GM18519 (cell line): Measurements from ENCODE around the gene CDH18.

Experiments used
- ATAC-seq: cut with Tn5 transposase; IDR thresholded peaks from one replicate; pipeline ENCODE4 v1.9.1; 2021; ENCODE audit warnings: mild to moderate bottlenecking, moderate library complexity; ENCODE audit not compliant: unreplicated experiment, low FRiP score

Gene CDH18

DNA sequence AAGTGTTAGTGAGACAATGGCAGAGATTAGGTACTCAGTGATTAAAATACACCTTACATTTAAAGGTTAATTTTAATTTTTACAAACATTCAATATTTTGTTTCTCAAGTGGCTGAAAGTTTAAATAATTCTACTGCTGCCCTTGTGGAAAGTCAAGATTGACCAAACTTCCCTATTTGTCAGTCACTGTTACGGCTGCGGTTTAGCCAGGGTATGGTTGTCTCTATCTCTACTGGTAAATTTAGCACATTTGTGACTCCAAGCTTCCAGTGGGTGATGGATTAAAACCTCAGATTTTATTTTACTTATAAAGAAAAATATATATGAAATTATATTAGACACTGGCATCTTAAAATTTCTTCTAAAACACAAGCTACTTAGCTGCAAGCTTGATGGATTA is 368.4 kb downstream of the CDH18 start:
- ATAC-seq: no peak

DNA sequence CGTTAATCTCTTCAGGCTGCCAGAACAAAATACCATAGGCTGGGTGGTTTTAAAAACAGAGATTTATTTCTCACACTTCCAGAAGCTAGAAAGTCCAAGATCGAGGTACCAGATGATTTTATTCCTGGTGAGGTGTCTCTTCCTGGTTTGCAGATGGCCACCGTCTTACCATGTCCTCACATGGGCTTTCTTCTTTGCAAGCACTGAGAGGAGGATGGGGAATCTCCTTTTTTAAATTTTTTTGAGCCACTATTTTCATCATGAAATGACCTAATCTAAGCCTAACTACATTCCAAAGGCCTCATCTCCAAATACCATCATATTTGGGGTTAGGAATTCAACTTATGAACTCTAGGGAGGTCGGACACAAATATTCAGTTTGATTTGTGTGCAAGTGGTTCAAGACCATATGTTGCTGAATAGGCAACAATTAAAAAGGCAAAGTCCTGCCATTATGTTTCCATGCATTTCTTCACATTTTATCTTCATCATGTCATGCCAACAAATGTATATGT is 371.2 kb downstream of the CDH18 start:
- ATAC-seq: no peak

DNA sequence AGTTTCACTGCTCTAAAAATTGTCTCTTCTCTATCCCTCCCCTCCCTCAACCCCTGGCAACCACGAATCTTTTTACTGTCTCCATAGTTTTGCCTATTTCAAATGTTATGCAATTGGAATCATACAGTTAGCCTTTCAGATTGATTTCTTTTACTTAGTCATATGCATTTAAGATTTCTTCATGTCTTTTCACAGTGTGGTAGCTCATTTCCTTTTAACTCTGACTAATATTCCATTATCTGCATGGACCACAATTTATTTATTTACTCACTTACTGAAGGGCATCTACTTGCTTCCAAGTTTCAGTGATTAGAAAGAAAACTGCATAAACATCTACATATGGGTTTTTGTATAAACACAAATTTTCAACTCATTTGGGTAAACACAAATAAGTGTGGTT is 372.3 kb downstream of the CDH18 start:
- ATAC-seq: no peak

DNA sequence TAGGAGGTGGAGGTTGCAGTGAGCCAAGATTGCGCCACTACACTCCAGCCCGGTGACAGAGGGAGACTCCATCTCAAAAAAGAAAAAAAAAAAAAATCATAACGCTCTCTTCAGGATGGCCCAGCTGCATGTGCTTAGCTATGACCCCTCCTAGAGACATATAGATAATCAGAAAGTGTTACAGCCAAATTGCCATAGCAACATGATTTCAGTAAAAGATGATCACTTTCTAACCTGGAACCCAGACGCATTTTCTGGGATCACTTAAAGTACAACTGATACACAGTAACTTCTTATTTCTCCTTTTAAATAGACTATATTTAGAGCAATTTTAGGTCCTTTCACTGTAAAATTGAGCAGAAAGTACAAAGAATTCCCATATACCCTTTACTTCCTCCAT is 372.9 kb downstream of the CDH18 start:
- no peak for ATAC-seq

DNA sequence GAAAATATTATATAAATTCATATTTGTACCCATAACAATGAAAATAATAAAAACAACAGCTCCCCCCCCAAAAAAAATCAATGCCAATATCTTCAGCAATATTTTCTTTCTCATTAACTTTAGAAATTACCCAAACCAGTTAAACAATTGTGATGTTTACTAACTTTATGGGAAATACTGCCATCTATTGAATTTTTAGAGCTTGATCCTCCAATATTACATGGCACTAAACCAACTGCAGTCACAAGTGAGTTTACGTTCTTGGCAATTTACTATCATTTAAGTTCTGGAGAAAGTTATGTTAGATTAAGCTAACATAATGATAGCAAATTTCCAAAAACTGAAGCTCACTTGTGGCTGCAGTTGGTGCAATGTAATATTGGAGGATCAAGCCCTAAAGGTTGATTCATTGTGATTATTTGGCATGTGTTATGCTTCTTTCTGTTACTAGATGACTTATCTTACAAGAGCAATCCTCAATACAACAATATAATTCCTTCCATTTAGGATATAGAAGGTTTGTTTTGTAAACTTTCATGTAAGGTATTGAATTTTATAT is 379.5 kb downstream of the CDH18 start:
- ATAC-seq: no peak

DNA sequence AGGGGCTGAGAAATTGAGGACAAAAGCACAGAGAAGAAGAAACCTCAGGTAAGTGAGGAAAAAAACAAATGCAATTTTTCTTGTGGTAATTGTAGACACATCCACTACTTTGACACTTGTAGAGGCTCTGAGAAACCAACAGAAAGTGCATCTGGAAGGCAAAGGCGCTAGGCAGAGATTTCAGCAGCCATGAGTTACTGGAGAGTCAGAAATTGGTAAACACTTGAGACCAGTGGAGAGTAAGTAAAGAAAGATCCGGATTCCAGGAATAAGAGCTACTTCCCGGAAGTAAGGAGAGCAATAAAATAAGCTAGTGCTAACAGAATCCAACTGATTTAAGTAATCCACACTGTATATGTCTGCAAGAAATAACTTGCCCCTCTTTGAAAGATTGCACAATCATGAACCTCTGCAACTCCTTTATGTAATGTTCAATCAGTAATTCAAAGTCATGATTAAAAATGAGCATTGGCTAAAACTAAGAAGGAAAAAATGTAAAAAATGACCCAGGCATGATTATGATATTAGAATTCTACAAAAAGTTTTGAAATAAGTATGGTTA is 382.1 kb downstream of the CDH18 start:
- ATAC-seq: no peak

DNA sequence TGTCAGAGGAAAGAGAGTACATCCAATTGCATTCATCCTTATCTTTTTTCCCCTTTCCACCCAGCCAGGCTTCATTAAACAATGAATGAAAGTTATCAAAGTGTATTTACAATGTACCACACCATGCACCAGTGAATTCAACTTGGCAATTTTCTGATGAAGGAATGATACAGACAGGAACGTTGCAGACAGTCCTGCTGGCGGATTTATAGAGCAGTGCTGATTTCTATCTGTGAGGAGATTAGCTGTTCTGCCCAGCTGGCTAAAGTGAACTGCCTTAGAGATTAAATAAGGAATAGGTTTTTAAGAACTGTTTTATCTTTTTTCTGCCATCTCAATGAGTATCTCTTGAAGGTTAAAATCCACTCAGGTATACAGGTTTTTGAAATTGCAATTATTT is 403.9 kb downstream of the CDH18 start:
- no peak for ATAC-seq

DNA sequence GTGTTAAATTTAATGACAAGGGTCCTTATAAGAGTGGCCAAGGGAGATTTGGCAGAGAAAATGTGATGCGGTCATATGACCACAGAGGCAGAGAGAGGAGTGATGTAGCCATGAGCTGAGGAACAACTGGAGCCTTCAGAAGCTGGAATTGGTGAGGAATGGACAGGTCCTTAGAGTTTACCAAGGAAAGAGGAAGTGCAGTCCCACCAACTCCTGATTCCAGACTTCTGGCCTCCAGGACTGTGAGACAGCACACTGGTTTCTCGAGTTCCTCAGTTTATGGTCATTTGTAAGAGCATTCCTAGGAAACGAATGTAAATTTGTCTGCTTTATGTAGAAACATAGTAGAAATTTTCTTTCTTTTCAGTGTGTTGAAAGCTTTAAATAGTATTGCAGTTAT is 410.1 kb downstream of the CDH18 start:
- no peak for ATAC-seq

DNA sequence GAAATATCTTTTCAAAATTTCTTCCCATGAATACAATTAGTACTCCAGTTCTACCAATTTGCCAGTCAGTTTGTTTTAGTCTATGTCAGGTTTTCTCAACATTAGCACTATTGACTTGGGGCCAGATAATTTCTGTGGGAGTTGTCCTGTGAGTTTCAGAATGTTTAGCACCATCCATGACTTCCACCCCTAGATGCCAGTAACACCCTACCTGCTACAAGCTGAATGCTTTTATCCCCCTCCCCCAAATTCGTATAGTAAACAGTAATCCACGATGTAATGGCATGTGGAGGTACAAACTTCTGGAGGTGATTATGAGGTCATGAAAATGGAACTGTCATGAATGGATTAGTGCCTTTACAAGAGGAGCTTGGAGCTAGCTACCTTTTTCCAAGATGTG is 420.0 kb downstream of the CDH18 start:
- ATAC-seq: no peak

DNA sequence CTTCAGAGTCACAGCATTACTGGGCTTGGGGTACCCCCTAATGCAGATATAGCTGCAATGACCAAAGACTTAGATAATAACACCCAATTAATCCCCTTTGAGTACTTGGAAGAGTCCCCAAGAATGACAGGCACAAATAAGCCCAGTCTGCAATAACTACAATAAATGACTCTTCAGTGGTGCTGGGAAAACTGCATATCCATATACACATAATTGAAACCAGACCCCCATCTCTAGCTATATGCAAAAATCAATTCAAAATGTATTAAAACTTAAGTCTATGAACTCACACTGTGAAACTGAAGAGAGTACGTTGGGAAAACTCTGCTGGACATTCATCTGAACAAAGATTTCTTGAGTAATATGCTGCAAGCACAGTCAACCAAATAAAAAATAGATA is 422.5 kb downstream of the CDH18 start:
- ATAC-seq: no peak

DNA sequence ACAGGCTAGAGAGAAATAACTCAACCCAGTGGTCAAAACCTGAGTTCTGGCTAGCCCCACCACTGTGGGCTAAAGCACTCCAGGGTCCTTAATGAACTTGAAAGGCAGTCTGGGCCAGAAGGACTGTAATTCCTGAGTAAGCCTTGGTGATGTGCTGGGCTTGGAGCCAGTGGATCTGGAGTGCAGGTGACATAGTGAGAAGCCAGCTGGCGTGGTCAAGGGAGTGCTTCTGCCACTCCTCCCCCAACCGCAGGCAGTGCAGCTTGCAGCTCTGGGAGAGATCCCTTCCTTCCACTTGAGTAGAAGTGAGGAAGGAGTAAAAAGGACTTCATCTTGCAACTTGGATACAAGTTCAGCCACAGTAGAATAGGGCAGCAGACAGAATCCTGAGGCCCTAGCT is 424.0 kb downstream of the CDH18 start:
- ATAC-seq: no peak

DNA sequence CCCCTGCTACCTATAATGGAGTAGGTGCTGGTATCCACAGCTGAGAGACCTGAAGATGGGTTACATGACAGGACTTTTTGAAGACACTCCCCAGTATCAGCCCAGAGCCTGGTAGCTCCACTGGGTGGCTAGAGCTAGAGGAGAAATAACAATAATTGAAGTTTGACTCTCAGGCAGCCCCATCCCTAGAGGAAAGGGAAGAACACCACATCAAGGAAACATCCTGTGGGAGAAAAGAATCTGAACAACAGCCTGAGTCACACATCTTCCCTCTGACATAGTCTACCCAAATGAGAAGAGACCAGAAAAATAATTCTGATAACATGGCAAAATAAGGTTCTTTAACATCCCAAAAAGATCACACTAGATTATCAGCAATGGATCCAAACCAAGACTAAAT is 432.1 kb downstream of the CDH18 start:
- ATAC-seq: no peak

DNA sequence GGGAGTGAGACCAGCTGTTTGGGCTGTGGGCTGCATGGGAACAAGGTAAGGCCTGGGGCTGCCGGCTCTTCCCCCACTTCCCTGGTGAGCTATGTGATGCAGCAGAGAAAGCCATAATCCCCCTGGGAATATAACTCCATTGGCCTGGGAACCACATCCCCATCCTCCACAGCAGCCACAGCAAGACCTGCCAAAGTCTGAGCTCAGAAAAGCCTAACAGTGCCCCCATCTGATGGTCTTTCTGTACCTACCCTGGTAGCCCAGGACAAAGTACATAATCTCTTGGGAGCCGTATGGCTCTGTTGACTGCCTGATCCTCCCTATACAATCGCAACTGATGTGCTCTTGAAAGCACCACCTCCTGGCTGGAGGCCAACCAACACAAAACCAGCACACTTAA is 432.6 kb downstream of the CDH18 start:
- ATAC-seq: no peak

DNA sequence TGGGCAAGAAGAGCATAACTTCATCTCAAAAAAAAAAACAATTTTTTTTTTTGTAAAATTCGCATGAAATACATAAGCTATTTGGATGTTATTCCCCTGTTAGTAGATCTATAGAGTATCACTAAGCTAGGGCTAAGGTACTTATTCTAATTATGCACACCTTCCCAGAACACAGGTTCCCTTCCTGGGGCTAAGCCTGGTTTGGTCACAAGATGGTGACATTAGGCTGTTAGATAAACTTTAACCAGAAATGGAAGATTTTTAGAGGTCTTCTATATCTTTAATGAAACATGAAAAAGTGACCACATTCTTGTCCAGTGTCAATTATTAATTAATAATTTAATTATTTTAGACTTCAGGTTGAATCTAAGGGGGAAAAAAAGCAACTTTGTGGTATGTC is 433.5 kb downstream of the CDH18 start:
- ATAC-seq: no peak

DNA sequence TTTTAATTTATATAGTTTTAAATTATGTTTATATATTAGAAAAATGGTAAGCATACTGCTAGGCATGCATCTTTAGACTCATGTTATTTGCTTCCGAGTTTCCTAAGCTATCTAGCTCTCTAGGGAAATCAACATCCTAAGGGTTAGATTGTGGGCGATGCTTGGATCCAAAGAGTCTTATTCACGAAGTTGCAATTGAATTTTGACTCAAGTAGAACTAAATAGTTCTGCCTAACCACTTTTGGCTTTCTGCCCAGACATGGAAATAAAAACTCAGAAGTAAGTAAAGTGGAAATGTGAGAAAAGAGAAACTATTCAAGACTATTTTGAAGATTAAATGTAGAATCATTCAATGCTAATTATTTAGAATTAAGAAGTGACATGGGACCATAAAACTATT is 440.4 kb downstream of the CDH18 start:
- no peak for ATAC-seq

DNA sequence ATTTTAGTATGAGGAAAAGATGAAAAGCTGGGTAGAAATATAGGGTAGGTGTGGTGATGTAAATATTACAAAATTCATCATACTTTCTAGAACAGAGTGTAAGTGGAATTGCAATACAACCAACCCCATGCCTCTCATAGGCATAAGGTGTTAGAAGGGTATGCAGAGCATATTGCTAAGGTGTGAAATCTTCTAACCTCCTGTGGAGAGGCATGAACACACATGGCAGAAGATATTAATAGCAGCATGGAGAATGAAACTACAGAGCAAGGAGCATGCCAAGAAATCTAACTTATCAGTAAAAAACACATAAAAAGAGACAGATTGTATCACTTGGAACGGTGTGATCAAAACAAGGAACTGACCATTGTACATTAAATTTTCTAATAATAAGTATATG is 441.5 kb downstream of the CDH18 start:
- no peak for ATAC-seq

DNA sequence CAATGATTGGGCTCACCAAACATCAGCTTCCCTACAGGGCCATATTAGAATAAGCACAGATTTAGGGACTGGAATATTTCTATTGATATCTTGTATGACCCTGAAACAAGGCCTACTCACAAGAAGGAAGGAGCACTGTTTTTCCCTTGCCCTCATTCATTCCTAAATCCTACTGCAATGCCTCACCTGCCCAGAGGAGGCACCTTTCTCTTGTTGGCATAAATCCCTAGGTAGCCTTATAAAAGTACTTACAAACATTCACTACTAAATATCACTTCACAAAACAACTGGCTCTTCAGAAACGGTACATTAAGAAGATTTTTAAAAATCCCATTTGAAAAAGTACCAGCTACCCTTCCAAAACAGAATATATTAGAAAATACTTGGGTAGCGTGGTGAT is 449.4 kb downstream of the CDH18 start:
- no peak for ATAC-seq

DNA sequence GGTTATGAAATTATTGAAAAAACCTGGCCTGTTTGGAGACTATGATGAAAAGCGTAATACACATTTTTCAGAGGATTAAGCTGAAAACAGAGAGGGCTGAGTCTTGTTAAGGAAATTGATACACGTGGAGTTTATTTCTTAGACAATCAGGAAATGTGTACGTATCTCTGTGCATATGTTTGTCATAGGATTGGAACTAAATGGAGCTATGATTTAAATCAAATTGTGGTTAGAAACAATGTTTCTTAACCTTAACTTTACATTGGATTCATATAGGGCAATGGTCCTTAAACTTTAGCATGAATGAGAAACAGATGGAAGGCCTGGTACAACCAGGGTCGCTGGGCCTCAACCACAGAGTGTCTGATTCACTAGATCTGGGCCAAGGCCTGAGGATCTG is 451.6 kb downstream of the CDH18 start:
- ATAC-seq: no peak

DNA sequence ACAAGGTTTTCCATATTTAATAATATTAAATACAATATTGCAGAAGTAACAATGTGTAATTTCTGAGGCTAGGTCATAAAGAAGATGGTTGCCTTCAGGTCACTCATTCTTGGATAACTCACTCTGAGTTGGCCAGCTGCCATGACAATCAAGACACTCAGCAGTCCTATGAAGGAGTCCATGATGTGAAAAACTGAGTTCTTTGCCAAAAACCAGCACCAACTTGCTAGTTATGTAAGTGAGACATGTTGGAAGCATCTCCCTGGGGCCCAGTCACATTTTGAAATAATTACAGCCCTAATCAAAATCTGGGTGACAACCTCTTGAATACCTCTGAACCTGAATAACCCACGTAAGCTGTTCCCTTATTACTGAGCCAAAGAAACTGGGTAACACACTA is 453.2 kb downstream of the CDH18 start:
- no peak for ATAC-seq

DNA sequence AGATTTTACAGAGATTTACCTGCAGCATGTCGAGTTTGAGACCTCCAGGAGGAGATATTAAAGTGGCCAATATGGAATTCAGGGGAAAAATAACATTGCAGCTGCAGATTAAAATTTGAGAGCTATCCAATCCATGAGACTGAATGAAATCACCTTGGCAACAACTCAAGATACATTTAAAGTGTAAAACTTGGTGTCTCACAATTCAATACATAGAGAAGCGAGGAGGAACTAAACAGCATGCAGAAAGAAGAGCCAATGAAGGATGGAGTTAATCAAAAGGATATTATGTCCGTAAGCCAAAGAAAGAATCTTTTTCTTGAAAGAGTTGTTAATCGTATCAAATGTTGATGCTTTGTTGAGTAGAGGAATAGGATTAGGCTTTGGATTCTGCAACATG is 455.1 kb downstream of the CDH18 start:
- ATAC-seq: no peak

DNA sequence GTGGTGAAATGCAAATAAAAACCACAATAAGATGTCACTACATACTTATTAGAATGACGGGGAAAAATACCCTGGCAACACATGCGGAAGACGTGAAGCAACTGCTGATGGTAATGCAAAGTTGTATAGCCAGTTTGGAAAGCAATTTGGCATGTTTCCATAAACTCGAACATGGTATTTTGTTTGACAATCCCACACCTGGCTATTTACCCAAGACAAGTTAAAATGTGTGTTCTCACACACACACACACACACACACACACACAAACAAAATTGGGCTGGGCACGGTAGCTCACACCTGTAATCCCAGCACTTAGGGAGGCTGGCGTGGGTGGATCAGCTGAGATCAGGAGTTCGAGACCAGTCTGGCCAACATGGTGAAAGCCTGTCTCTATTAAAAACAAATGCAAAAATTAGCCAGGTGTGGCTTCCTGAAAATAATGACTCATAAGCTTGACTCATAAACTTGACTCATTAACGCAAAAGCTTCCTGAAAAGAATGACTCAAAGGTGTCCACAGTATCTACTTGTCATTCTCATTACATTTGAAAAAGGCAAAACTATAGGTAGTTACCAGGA is 456.5 kb downstream of the CDH18 start:
- ATAC-seq: no peak

DNA sequence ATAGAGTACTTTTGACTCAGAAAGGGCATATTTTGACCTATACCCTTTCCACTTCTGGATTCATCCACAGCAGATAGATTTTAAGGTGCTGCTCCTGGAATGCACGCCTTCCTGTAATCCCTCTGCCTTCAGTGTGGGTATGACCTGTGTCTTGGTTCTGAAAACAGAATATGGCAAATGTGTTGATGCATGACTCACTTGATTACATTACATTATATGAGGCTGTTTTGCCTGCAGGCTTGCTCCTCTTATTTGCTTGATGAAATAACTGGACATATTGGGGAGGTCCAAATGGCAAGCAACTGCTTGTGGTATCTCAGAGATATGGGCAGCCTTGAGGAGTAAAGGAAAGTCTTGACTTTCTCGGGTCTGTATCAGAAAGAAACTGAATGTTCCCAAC is 468.6 kb downstream of the CDH18 start:
- ATAC-seq: no peak

DNA sequence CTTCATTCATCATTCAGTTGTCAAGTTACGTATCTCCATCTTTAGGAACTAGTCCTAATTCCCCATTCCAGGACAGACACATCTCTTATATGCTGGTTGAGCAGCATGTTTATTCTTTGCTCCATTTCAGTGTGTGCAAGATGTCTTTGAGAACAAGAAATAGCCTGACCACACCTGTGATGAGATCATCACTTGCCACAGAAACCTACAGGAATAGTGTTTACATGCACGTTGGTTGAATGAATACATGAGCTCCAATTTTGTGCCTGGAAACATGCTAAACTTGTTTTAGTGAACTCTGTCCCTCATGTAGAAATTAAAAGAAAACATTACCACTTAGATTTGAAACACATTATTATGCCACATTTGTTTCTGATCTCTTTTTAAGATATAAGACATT is 489.1 kb downstream of the CDH18 start:
- ATAC-seq: no peak
